ENCODE data around the gene SLC6A7.

- TF ChIP-seq CTCF (IDR thresholded peaks at IDR 0.05) = no peak
- TF ChIP-seq POLR2A (IDR thresholded peaks at IDR 0.05) = no peak
- TF ChIP-seq EP300 (IDR thresholded peaks at IDR 0.05) = no peak
- TF ChIP-seq POLR2AphosphoS5 (IDR thresholded peaks at IDR 0.05) = peak; percentile 52
Measured at GRCh38 chr5:150144246-150144801, 45.5 kb upstream of the SLC6A7 start.

Measured in gastroesophageal sphincter (tissue), 3 donors.